KMS-11 (cell line): ENCODE data around the gene CNTNAP5.
"Not testable (repeated sequence)": the region's sequence is repeated elsewhere in the genome, so short reads cannot be mapped to it uniquely, and the experiment has no call there.

ENCODE experiments used
- H2AFZ ChIP-seq: fragments of 200-600 bp; sonication (generic); 2 replicates; pipeline ENCODE4 v1.6.1; 2016; ENCODE audit warnings: antibody characterized with exemption, mixed run types, low read depth
- H3K27ac ChIP-seq: fragments of 200-600 bp; sonication (generic); 2 replicates; pipeline ENCODE4 v1.6.1; 2016; ENCODE audit warnings: mild to moderate bottlenecking, mixed run types
- H3K27me3 ChIP-seq: fragments of 200-600 bp; sonication (generic); 2 replicates; pipeline ENCODE4 v1.6.1; 2017; ENCODE audit warnings: mild to moderate bottlenecking, low read depth, mixed run types, moderate library complexity; ENCODE audit not compliant: insufficient read depth
- H3K36me3 ChIP-seq: fragments of 200-600 bp; sonication (generic); 2 replicates; pipeline ENCODE4 v1.6.1; 2017; ENCODE audit warnings: mild to moderate bottlenecking, mixed run types; ENCODE audit not compliant: insufficient read depth
- H3K4me1 ChIP-seq: fragments of 200-600 bp; sonication (generic); 2 replicates; pipeline ENCODE4 v1.6.1; 2016; ENCODE audit warnings: mild to moderate bottlenecking, low read depth, mixed run types; ENCODE audit not compliant: poor library complexity, severe bottlenecking
- H3K4me2 ChIP-seq: fragments of 200-600 bp; sonication (generic); 2 replicates; pipeline ENCODE4 v1.7.0; 2016; ENCODE audit warnings: mild to moderate bottlenecking, mixed run types
- H3K4me3 ChIP-seq: fragments of 200-600 bp; sonication (generic); IDR thresholded peaks from 2 replicates; pipeline ENCODE4 v1.6.1; 2017; ENCODE audit warnings: low read depth, low read length, mixed read lengths; ENCODE audit not compliant: insufficient read depth
- H3K79me2 ChIP-seq: fragments of 200-600 bp; sonication (generic); 2 replicates; pipeline ENCODE4 v1.6.1; 2016; ENCODE audit warnings: low read depth, mixed run types; ENCODE audit not compliant: insufficient read depth
- H3K9ac ChIP-seq: fragments of 200-600 bp; sonication (generic); 2 replicates; pipeline ENCODE4 v1.6.1; 2016; ENCODE audit warnings: mild to moderate bottlenecking, mixed run types
- H4K20me1 ChIP-seq: fragments of 200-600 bp; sonication (generic); 2 replicates; pipeline ENCODE4 v1.6.1; 2016; ENCODE audit warnings: mild to moderate bottlenecking, mixed run types; ENCODE audit not compliant: insufficient read depth
- CTCF ChIP-seq: fragments of 200-600 bp; sonication (generic); conservative IDR thresholded peaks from 2 replicates; pipeline ENCODE4 v1.6.1; 2017; ENCODE audit warnings: low read depth, mild to moderate bottlenecking, antibody characterized with exemption, low read length, moderate library complexity, mixed read lengths

The CNTNAP5 gene

GRCh38 chr2:124343827-124344498, 318.9 kb downstream of the CNTNAP5 start:
- no peaks in the 10 kb centered on the region for H3K79me2 ChIP-seq
- no peak for TF ChIP-seq CTCF
- H3K27ac ChIP-seq = no peak overlapping the region
- H2AFZ ChIP-seq = no peak overlapping the region
- H3K4me1 ChIP-seq = no peaks in the 10 kb centered on the region
- H3K9ac ChIP-seq = no peak overlapping the region
- H3K36me3 ChIP-seq = no peaks in the 10 kb centered on the region
- no peak overlapping the region for H3K4me2 ChIP-seq
- H3K4me3 ChIP-seq = no peak overlapping the region
- no peaks in the 10 kb centered on the region for H4K20me1 ChIP-seq
- H3K27me3 ChIP-seq = no peaks in the 10 kb centered on the region

GRCh38 chr2:124347209-124347608, 322.1 kb downstream of the CNTNAP5 start:
- Histone ChIP-seq H2AFZ (no peak overlapping the region), H3K27ac (no peak overlapping the region), H3K27me3 (no peaks in the 10 kb centered on the region), H3K4me2 (no peak overlapping the region), H3K36me3 (no peaks in the 10 kb centered on the region), H4K20me1 (no peaks in the 10 kb centered on the region), H3K4me3 (no peak overlapping the region), H3K4me1 (no peaks in the 10 kb centered on the region), H3K9ac (no peak overlapping the region), H3K79me2 (no peaks in the 10 kb centered on the region)
- no peak for TF ChIP-seq CTCF

- Histone ChIP-seq H4K20me1 (no peaks in the 10 kb centered on the region), H3K27me3 (no peaks in the 10 kb centered on the region), H3K27ac (no peak overlapping the region), H3K9ac (no peak overlapping the region), H3K4me1 (no peaks in the 10 kb centered on the region), H3K4me2 (no peak overlapping the region), H3K79me2 (no peaks in the 10 kb centered on the region), H3K4me3 (no peak overlapping the region), H2AFZ (no peak overlapping the region), H3K36me3 (no peaks in the 10 kb centered on the region)
- no peak for TF ChIP-seq CTCF
Observed at GRCh38 chr2:124353656-124354055, 328.6 kb downstream of the CNTNAP5 start.

GRCh38 chr2:124354466-124354865, 329.4 kb downstream of the CNTNAP5 start:
- H3K27ac ChIP-seq = no peak overlapping the region
- H3K27me3 ChIP-seq = no peaks in the 10 kb centered on the region
- no peaks in the 10 kb centered on the region for H3K79me2 ChIP-seq
- no peaks in the 10 kb centered on the region for H4K20me1 ChIP-seq
- no peaks in the 10 kb centered on the region for H3K4me1 ChIP-seq
- H3K36me3 ChIP-seq = no peaks in the 10 kb centered on the region
- no peak overlapping the region for H2AFZ ChIP-seq
- no peak overlapping the region for H3K9ac ChIP-seq
- H3K4me2 ChIP-seq = no peak overlapping the region
- H3K4me3 ChIP-seq = no peak overlapping the region
- TF ChIP-seq CTCF = no peak

- not testable (repeated sequence) for H3K27me3 ChIP-seq, H2AFZ ChIP-seq, H3K36me3 ChIP-seq, H3K4me3 ChIP-seq, H3K79me2 ChIP-seq, H3K27ac ChIP-seq, H3K4me2 ChIP-seq, H3K9ac ChIP-seq, H4K20me1 ChIP-seq, H3K4me1 ChIP-seq
Observed at GRCh38 chr2:124361966-124362365, 336.9 kb downstream of the CNTNAP5 start.
